Ectodermal cell (in vitro differentiated cells): ENCODE measurements around the gene PYGB.

ENCODE experiments used
- H3K27ac ChIP-seq: 2 replicates; pipeline ENCODE4 v1.7.0; 2013; ENCODE audit warnings: mild to moderate bottlenecking, low read depth, low read length; ENCODE audit not compliant: insufficient read depth, poor library complexity, severe bottlenecking
- H3K27me3 ChIP-seq: 2 replicates; pipeline ENCODE4 v1.7.0; 2013; ENCODE audit warnings: mild to moderate bottlenecking, low read length; ENCODE audit not compliant: insufficient read depth, control insufficient read depth, poor library complexity, severe bottlenecking
- H3K36me3 ChIP-seq: one replicate; pipeline ENCODE4 v1.7.0; 2013; ENCODE audit warnings: low read length; ENCODE audit not compliant: control insufficient read depth, insufficient read depth
- H3K4me1 ChIP-seq: one replicate; pipeline ENCODE4 v1.7.0; 2013; ENCODE audit warnings: low read length; ENCODE audit not compliant: control insufficient read depth, insufficient read depth
- H3K4me3 ChIP-seq: 2 replicates; pipeline ENCODE4 v1.7.0; 2013; ENCODE audit warnings: low read depth, low read length, control low read depth; ENCODE audit not compliant: insufficient read depth
- H3K9me3 ChIP-seq: 2 replicates; pipeline ENCODE4 v1.7.0; 2013; ENCODE audit warnings: mild to moderate bottlenecking, low read length, moderate library complexity; ENCODE audit not compliant: control insufficient read depth
- WGBS, 2 experiments: methylation state at CpG; one replicate each; pipeline ENCODE4 v1.1.7; 2013; ENCODE audit warnings: missing lambda C conversion rate in 2 of 2; 5-methylcytosine and 5-hydroxymethylcytosine counted together

PYGB gene

GRCh38 chr20:25344634-25345033 is 96.7 kb downstream of the PYGB start:
- H3K4me1 ChIP-seq, result no peaks in the 10 kb centered on the region
- H3K36me3 ChIP-seq, result no peaks in the 10 kb centered on the region
- no peaks in the 10 kb centered on the region for H3K27me3 ChIP-seq
- no peak overlapping the region for H3K4me3 ChIP-seq
- H3K27ac ChIP-seq, result no peak overlapping the region
- WGBS, 2 experiments, result 95 to 100% methylated on average over 3 of the region's 3 CpGs
- no peaks in the 10 kb centered on the region for H3K9me3 ChIP-seq

DNA sequence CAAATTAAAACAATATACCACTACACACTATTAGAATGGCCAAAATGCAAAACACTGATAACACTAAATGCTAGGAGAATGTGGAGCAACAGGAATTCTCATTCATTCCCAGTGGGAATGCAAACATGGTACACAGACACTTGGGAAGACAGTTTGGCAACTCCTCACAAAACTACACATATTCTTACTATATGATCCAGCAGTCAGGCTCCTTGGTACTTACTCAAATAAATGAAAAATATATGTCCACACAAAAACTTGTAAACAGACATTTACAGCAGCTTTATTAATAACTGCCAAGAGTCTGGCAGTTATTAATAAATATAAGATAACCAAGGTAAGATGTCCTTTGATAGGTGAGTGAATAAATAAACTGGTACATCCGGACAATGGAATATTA is 97.8 kb downstream of the PYGB start:
- no peaks in the 10 kb centered on the region for H3K36me3 ChIP-seq
- H3K27ac ChIP-seq, result no peak overlapping the region
- no peaks in the 10 kb centered on the region for H3K27me3 ChIP-seq
- no peaks in the 10 kb centered on the region for H3K9me3 ChIP-seq
- no peaks in the 10 kb centered on the region for H3K4me1 ChIP-seq
- H3K4me3 ChIP-seq, result no peak overlapping the region
- 93% methylated on average over 1 of the region's 1 CpG; no CpG with 5 or more reads in 1 of the 2 experiments for WGBS, 2 experiments

DNA sequence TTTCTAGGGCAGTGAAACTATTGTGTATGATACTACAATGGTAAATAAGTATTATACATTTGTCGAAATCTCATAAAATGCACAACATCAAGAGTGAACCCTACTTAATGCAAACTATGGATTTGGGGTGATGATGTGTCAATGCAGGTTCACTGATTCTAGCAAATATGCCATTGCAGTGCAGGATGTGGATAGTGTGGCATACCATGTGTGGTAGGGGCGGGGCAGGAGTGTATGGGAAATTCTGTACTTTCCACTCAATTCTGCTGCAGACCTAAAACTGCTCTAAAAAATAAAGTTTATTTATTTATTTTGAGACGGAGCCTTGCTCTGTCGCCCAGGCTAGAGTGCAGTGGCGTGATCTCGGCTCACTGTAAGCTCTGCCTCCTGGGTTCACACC is 98.5 kb downstream of the PYGB start:
- Histone ChIP-seq H3K4me1 (no peaks in the 10 kb centered on the region), H3K9me3 (no peaks in the 10 kb centered on the region), H3K4me3 (no peak overlapping the region), H3K27me3 (no peaks in the 10 kb centered on the region), H3K27ac (no peak overlapping the region), H3K36me3 (no peaks in the 10 kb centered on the region)
- 95% methylated on average over 6 of the region's 6 CpGs for WGBS, 2 experiments
